EH (cell line): ENCODE results near the gene KIF26A.
A peak's percentile ranks its signal among the peaks of the same experiment; 100 is the strongest.

Source experiments
- DNase-seq: peaks from one replicate; pipeline ENCODE4 v3.0.0-alpha.2; 2015; ENCODE audit warnings: low read depth

Gene KIF26A

GRCh38 chr14:104130974-104131651 lies 7.3 kb upstream of the KIF26A start:
- peak; percentile 17 for DNase-seq

- DNase-seq, result no peak
These were observed 6.2 kb upstream of the KIF26A start for GRCh38 chr14:104131968-104132732.

GRCh38 chr14:104132981-104133380 lies 5.4 kb upstream of the KIF26A start:
- no peak for DNase-seq

GRCh38 chr14:104133496-104133895 lies 4.9 kb upstream of the KIF26A start:
- no peak for DNase-seq

GRCh38 chr14:104134061-104134965 lies 4.1 kb upstream of the KIF26A start:
- no peak for DNase-seq

GRCh38 chr14:104135121-104135903 lies 3.1 kb upstream of the KIF26A start:
- no peak for DNase-seq

- DNase-seq, result no peak
These were observed 2.4 kb upstream of the KIF26A start for GRCh38 chr14:104135904-104136471.

- DNase-seq, result no peak
These were observed 1.7 kb upstream of the KIF26A start for GRCh38 chr14:104136472-104137296.

- peak; percentile 28 for DNase-seq
These were observed 890 bp upstream of the KIF26A start for GRCh38 chr14:104137297-104138097.

GRCh38 chr14:104138718-104139459 lies 502 bp downstream of the KIF26A start:
- no peak for DNase-seq

- no peak for DNase-seq
These were observed 1.2 kb downstream of the KIF26A start for GRCh38 chr14:104139460-104140212.

GRCh38 chr14:104140213-104140462 lies 1.8 kb downstream of the KIF26A start:
- DNase-seq, result no peak

GRCh38 chr14:104140463-104141331 lies 2.3 kb downstream of the KIF26A start:
- no peak for DNase-seq

- no peak for DNase-seq
These were observed 3.3 kb downstream of the KIF26A start for GRCh38 chr14:104141621-104142091.

GRCh38 chr14:104142136-104142945 lies 4.0 kb downstream of the KIF26A start:
- no peak for DNase-seq

- DNase-seq, result no peak
These were observed 4.6 kb downstream of the KIF26A start for GRCh38 chr14:104142946-104143470.
